ENCODE measurements around the gene ATP9B.
A peak's percentile ranks its signal among the peaks of the same experiment; 100 is the strongest.
"Not testable (repeated sequence)": the region's sequence is repeated elsewhere in the genome, so short reads cannot be mapped to it uniquely, and the experiment has no call there.

Gene ATP9B

GRCh38 chr18:79371561-79372121, 302.4 kb downstream of the ATP9B start:
- no peak for DNase-seq

DNA sequence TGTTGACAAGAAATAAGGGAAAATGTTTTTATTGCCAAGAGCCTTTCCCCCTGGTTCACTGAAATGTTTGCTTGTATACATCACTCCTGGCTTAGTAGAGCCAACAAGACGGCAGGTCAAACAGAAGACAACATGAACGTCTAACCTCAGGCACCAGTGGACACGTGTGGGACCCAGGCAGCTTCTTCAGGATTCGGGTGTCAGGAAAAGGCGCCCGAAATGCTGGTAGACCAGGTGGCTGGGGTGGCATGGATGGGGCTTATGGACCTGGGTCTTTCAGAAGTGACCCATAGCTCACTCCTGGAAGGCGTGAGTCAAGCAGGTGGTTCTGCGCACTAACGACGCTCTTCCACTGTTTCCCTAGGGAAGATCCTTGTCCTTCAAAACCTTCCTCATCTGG, 303.3 kb downstream of the ATP9B start:
- DNase-seq, result no peak

GRCh38 chr18:79372991-79373390, 303.8 kb downstream of the ATP9B start:
- DNase-seq, result no peak

- DNase-seq, result no peak
These were observed 304.5 kb downstream of the ATP9B start for GRCh38 chr18:79373736-79374135.

DNA sequence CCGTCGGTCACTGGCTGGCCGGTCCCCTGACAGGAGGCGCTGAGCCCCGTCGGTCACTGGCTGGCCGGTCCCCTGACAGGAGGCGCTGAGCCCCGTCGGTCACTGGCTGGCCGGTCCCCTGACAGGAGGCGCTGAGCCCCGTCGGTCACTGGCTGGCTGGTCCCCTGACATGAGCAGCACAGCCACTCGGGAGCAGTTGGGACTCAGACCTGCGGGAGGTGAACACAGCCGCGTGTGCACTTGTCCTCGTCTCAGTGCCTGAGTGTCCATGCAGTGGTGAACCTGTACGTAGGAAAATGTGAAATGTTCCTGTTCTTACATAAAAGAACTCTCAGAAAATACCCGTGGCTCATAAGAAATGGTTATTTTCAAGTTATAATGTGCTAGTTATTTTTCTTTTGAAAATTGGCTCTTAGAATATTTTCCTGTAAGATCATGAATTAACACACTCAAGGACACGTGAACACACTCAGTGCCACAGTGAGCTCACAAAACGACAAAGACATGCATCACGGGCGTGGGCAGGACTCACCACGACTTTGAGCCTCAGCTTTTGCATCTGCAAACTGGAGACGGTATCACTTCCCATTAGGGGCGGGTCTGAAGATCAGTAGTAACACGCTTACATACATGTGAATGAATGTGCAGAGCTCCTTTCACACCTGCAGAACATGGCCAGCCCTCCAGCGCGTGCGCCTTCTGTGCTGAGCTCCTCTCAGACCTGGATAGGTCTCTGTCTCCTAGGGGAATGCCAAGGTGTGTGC, 305.4 kb downstream of the ATP9B start:
- DNase-seq, result no peak

DNA sequence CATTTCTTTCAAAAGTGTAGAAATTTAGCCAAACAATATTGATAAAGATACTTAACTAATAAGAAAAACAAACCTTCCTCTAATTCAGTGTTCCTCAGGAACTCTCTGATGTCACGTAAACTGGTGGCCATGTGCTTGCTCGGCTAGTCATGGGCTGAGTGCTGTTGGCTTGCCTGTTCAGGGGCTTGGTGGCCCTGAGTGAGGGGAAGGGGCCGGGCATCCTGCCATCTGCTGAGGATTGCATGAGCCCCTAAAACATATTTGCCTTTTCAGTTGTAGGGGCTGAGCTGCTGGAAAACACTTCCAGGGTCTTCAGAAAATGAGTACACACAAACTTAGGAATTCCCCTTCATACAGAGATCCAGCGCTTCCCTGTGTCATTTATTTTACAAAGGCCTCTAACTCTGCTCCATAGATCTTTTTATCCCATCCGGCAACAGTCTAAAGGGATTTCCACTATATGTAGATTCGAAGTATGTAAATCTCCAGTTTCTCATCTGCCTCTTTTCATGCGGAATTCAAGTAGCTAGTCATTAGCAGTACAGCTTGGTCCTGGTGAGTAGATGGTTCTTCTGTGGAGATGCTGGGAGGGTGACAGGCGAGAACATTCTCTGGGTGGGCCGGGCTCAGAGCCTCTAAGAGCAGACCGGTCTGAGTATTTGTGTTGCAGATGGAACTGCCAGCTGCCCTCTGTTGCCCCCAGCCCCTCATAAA, 306.4 kb downstream of the ATP9B start:
- DNase-seq, result no peak

- not testable (repeated sequence) for DNase-seq
These were observed 307.5 kb downstream of the ATP9B start for GRCh38 chr18:79376661-79377060.

DNA sequence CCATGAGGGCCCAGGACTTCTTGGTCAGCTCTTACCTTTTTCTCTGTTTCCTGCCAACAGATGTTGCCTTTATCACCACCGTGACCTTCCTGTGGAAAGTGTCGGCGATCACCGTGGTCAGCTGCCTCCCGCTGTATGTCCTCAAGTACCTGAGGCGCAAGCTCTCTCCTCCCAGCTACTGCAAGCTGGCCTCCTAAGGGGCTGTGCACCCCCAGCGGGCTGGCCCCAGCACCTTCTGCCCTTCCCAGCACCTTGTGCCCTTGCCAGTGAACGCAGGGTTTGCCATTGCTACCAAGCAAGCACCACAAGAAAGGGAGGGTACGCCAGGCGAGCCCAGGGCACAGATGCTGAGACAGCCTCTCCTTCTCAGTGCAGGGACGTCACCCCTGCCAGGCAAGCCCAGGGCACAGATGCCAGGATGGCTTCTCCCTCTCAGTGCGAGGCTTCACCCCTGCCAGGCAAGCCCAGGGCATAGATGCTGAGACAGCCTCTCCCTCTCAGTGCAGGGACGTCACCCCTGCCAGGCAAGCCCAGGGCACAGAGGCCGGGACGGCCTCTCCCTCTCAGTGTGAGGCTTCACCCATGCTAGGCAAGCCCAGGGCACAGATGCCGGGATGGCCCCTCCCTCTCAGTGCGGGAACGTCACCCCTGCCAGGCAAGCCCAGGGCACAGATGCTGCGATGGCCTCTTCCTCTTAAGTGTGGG, 308.1 kb downstream of the ATP9B start:
- DNase-seq, result no peak

GRCh38 chr18:79378536-79379250, 309.5 kb downstream of the ATP9B start:
- DNase-seq, result peak; percentile 59

GRCh38 chr18:79379251-79379905, 310.2 kb downstream of the ATP9B start:
- no peak for DNase-seq

- DNase-seq, result no peak
These were observed 311.0 kb downstream of the ATP9B start for GRCh38 chr18:79379931-79380815.

DNA sequence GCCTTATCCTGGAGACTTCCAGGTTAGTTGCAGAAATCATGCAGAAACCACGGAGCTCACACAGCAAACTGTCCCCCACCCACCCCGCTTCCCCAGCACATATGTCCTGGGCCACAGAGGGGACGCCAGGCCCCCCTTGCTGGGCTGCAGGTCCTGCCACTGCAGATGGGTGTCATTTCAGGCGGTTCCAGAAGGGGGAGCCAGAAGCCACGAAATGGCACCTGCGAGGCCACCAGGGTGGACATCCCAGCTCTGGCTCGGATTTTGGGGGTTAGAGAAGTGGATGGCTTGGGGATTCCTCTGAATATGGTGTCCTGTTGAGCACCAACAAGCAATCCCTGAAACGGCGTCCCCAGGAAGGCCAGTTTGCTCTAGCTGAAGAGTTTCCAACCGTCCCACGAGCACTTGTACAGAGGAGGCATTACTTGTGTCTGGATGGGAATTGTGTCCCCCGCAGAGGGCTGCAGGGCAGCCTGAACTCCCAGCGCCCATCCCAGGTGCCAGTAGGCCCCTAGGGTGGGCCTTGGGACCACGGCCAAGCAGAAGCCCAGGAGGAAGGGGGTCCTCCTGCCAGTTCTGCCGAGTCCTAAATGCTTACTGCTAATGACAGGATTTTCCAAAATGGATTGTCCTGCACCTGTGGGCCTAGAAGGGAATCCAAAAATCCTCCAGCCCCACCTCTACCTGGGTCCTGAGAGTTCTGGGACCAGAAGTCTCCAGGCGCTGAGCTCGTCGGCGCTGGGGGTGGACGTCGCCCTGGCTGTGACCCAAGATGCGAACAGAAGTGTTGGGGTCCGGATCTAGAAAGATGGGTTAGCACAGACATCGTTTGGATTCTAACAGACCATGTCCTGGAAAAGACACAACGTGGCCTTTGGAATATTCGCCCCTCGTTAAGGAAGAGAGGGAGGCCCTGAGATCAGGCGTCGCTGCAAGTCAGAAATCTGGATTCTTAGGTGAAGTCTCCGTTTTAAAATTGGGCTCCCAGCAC, 311.9 kb downstream of the ATP9B start:
- peak; percentile 63 for DNase-seq

DNA sequence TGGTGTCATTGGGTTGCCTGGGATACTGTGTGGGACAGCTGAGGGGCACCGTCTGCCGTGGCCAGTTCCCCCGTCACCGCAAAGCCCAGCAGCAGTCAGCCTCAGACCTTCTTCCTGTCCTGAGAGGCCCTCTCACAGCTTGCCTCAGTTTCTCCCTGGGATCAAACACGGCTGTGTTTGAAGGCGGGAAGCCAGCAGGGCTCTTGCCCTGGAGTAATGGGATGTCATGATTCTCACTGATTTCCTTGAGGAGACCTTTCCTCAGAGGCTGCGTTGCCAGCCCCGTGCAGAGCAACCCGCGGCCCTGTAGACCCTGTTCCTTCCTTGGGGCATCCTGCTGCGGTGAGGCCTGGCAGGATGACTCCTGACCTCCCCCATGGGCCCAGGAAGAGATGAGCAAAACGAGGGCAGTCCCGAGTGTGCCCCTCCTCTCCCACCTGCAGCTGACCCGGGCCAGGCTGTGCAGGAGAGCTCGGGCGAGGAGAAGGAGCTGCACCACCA, 312.7 kb downstream of the ATP9B start:
- no peak for DNase-seq

DNA sequence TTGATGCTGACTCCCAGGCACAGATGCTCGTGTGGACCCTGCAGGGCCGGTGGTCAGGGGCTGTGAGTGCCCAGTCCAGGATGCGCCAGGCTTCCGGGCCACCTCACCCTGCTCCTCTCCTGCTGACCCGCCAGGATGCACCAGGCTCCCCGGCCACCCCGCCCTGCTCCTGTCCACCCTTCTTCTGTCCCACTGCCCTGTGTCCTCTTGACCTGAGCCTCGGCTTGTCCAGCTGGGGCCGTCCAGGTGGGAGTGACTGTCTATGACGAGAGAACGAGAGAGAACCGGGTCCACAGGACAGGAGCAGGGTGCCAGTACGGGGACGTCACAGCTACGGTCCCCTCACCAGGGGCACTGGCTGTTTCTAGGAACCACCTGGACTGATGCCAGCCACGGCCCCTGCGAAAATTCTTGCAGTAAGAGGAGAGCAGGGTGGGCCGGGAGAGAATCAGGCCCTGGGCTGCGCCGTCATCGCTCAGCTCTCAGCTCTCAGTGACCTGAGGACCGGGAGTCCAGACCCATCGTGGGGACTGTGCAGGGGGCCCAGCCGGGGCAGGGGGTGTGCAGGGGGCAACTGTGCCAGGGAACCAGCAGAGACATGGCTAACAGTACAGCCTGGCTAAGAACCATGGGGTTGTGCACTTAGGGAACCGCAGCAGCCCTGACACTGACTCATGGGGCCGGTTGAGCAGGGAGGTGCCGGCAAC, 313.6 kb downstream of the ATP9B start:
- DNase-seq, result no peak

DNA sequence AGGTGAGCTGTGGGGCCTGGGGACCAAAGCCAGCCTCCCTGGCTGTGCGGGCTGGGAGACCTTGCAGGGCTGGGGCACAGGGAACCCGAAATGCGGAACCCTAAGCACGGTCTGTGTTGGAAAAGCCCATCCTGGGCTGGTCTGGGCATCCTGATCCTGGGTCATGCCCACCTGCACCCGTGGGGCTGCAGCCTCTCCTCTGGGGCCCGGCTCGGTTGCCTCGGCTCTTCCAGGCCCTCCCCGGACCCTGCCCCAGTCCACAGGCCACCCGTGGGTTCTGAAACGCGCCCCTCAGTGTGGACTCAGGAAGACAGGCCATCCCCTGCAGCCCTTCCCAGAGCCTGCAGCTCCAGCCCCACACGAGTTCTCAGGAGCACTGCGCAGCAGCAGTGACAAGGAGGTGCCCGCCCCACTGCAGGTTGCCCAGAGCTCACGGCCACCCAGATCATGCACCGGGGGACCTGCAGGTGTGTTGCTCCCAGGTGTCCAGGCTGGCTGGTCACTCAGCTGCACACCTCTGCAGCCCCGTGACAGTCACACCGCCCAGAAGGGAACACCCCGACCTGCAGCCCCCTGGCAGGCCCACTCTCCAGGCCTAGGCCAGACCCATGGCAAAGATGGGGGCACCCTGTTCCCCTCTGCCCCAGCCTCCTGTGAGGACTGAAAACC, 314.3 kb downstream of the ATP9B start:
- no peak for DNase-seq

GRCh38 chr18:79384151-79384807, 315.1 kb downstream of the ATP9B start:
- DNase-seq, result peak; percentile 30

GRCh38 chr18:79384834-79385233, 315.6 kb downstream of the ATP9B start:
- no peak for DNase-seq

DNA sequence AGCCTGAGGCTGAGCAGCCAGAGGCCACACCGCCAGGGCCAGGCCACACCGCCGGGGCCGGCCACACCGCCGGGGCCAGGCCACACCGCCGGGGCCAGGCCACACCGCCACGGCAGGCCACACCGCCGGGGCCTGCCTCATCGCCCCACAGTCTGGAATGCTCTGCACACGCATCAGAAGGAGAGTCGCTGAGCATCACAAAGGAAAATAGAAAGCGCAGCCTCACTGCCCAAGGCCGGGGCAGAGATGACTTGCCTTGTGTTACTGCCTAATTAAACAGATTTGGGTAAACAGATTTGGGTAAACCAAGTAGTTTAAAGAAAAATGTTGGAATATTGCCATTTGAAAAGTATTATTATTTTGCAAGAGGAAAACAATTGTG, 316.1 kb downstream of the ATP9B start:
- DNase-seq, result no peak
